Renal cortex interstitium (tissue), 11 donors: ENCODE results near the gene DYSF. TPM values are rescaled to one million over a fixed set of nuclear protein-coding genes. Genes with fewer than 3 reads are reported as not detected.
"Not testable (repeated sequence)": the region's sequence is repeated elsewhere in the genome, so short reads cannot be mapped to it uniquely, and the experiment has no call there.

ENCODE experiments used
- DNase-seq, 11 donors: peaks; one replicate each; pipeline ENCODE4 v3.0.0-alpha.2; 2013; ENCODE audit warnings: low read depth in 9 of 11, low spot score in 4 of 11; ENCODE audit errors: extremely low read depth in 1 of 11
- polyA plus RNA-seq, 3 donors: library from polyadenylated mRNA; unstranded; fragments of 120-200 nt; gene quantifications; one replicate each; pipeline ENCODE4 v1.2.1, GENCODE V29; 2013; ENCODE audit not compliant: insufficient read length in 3 of 3

The DYSF gene
- polyA plus RNA-seq, 3 donors = 15.2 to 20.0 (median 15.4) TPM

- peak in 1 of 11 donors; percentile 6 for DNase-seq
Measured at GRCh38 chr2:71637736-71638135, 184.4 kb downstream of the DYSF start.

- no peak for DNase-seq
Measured at GRCh38 chr2:71639735-71640134, 186.4 kb downstream of the DYSF start.

DNA sequence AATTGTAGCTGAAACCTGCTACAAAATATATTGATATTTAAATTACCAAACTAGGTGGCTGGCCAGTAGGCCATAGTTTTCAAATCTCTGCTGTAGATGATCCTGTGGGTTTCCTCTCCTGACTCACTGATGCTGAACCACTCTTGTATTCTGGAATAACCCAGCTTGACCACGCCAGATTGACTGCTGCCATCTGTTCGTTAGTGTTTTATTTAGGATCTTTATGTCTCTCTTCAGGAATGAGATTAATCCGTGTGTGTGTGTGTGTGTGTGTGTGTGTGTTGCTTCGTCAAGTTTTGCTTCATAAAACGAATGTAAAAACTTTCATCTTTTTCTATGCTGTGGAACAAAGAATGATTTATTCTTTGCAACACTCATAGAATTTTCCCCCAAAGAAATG lies 187.1 kb downstream of the DYSF start:
- DNase-seq = no peak

DNA sequence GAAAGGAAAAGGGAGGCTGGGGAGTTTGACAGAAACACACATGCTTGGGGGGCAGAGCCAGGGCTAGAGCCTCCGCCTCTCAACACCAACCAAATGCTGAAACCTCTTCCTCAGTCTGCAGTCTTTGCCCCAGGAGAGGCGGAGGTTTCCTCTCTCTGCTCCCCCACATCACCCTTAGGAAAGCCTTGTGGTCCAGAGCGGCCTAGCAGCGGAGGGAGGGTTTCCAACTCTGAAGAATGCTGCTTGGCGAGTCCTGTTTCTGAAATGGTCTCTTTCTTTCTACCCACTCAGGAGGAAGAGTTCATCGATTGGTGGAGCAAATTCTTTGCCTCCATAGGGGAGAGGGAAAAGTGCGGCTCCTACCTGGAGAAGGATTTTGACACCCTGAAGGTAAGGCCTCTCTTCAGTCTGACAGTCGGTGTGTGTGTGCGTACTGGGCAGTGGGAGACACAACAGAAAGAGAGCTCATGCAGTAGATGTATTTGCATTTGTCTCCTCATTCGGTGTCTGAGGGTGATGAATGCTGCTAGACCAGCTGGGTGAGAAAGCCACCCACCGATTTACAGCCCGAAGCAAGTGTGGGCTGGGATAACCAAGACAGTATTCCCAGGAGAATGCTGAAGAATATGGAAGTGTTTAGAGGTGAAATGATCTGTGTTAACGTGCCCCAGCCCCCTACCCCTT lies 190.5 kb downstream of the DYSF start:
- DNase-seq = no peak

DNA sequence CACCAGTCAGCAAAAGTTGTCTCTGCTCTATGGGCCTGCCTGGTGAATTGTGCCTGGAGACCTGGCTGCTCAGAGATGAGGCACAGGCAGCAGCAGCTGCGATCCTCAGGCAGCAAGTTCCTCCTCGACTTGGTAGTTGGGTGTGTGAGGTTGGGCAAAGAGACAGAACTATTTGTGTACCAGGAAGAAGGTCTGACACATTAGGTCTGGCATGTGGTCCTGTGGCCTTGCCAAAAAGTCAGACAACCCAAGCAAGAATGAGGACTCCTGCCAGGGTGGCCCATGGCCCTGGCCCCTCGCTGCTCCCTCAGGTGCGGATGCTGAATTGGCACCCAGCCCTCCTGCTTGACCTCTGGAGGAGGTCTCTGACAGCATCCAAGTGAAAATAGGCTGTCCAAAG lies 192.7 kb downstream of the DYSF start:
- no peak for DNase-seq

DNA sequence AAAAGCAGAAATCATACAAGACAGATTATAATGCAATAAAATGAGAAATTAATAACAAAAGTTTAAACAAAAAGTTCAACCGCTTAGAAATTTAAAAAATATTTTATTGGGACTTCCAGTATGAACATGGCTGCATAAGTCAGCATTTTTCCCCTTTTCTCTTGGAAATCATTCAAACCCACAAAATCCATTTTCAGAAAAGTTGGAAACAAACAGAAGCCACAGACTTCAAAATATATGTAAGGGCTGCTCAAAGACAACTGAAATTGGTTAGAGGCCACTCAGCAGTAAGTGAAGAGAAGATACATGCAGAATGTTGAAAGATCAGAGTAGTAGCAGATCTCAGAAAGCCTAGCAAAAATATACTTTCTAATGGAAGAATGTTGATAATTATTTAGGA lies 194.0 kb downstream of the DYSF start:
- no peak for DNase-seq

GRCh38 chr2:71655498-71655897 lies 202.1 kb downstream of the DYSF start:
- DNase-seq = no peak

- DNase-seq = not testable (repeated sequence)
Measured at GRCh38 chr2:71658256-71658655, 204.9 kb downstream of the DYSF start.

DNA sequence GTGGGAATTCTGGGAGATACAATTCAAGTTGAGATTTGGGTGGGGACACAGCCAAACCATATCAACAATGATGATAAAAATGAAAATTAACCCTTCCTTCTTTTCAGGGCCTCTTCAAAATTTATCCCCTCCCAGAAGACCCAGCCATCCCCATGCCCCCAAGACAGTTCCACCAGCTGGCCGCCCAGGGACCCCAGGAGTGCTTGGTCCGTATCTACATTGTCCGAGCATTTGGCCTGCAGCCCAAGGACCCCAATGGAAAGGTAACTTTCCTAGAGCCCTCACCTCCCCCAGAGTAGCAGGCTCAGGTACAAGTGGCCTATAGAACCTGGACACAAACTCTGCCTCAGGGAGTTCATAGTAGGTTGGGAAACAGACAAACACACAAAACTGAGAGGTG lies 205.4 kb downstream of the DYSF start:
- no peak for DNase-seq

DNA sequence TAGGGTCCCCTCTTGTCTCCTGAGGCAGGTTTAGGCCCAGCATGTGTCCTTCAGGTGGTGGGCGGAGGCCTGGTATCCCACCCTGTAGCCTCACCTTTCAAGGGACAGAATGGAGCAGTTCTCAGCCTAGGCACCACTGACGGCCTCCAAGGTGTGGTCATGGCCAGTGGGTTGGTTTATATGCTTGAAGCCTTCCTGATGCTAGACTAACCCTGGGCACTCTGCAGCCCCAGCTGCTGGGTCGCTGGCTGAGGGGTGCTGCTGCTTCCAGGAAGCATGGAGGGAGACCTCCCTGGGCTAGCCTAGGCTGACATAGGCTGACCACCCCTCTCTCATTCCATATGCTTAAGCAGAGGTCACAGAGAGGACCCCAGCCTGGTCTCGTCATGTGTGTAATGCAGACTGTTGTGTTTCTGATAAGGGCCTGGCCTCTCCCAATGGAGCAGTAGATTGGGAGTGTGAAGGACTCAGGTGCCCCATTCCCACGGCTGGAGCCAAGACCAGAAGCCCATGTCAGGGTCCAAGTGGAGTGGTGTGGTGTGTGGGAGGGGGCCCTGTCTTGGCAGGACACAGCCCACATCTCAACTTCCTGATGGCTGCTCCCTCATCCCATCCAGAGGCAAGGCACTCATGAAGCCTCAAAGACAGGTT lies 206.6 kb downstream of the DYSF start:
- DNase-seq = no peak

GRCh38 chr2:71661782-71662181 lies 208.4 kb downstream of the DYSF start:
- no peak for DNase-seq

DNA sequence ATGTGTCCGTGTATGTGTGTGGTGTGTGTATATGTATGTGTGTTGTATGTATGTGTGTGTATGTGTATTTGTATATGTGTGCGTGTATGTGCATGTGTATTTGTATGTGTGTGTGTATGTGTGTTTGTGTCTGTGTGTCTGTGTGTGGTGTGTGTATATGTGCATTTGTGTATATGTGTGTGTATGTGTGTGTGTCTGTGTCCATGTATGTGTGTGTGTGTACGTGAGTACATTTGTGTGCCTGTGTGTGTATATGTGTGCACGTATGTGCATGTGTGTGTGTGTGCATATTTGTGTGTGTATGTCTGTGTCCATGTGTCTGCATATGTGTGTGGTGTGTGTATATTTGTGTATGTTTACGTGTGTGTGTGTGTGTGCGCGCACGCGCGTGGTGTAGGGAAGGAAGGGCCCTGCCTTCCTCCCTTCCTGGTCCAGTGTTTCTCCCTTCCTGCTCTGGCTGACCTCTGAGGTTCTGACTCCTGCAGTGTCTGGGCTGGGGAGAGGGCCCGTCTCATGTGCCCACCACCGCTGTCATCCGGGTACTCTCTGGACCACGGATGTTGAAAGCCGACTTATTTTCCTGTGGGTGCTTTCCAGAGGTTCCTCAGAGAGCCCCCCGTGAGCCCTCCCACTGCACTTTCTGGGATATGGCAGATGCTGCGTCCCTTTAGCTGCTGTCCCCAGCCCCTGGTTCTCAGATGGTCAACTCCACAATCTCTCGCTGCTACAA lies 209.5 kb downstream of the DYSF start:
- DNase-seq = no peak

GRCh38 chr2:71664161-71664560 lies 210.8 kb downstream of the DYSF start:
- no peak for DNase-seq

GRCh38 chr2:71665168-71666093 lies 212.1 kb downstream of the DYSF start:
- no peak for DNase-seq

DNA sequence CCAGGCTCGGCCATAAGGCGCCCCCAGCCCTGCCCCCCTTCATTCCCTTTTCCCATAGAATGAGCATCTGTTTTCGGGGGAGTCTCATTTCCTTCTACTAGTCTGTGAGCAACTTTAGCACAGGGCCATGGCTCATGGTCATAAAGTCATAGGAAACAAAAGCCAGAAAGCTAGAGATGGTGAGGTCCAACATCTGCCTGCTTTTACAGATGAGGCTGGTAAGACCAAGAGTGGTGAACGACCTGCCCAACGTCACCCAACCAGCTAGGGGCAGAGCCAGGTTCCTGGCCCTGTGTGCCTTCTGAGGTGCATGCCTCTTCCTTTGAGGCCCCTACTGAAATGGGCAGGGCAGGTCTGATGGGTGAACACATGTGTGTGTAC lies 212.7 kb downstream of the DYSF start:
- no peak for DNase-seq

DNA sequence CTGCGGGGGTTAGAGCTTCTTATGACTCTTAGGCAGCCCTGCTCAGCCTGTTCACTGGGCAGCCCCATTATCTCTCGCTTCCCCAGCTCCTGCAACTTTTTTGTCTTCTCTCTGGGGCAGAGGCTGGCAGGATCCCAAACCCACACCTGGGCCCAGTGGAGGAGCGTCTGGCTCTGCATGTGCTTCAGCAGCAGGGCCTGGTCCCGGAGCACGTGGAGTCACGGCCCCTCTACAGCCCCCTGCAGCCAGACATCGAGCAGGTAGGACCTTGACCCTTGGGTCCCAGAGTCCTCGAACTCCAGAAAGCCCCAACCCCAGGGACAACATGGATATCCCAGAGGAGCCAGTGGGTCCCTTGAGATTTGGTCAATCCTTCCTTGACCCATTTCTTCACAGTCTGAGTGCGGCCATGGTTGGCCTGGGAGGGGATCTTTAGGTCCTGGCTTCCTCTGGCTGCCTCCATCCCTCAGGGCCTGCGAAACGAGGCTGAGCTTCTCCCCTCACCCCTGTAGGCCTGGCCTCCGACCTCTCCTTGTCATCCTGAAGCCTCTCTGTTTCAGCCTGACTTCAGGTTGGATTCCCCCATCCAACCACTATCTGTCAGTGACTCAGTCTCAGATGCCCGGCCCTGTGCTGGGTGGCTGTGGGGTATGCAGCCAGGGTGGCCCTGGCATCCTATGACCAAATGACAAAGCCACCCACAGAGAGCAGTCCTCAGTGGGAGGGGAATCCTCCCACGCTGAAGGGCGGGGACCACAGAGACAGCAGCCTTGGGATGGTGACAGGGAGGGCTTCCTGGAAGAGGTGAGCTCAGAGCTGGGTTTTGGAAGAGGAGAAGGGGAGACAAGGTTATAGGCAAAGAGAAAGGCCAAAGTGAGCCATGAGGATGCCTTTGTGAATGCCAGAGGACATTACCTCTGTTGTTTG lies 214.2 kb downstream of the DYSF start:
- DNase-seq = no peak

- DNase-seq = no peak
Measured at GRCh38 chr2:71668326-71669057, 215.1 kb downstream of the DYSF start.

GRCh38 chr2:71669058-71669456 lies 215.7 kb downstream of the DYSF start:
- DNase-seq = no peak
